ENCODE measurements around the gene HEBP1.

The HEBP1 gene, protein sequence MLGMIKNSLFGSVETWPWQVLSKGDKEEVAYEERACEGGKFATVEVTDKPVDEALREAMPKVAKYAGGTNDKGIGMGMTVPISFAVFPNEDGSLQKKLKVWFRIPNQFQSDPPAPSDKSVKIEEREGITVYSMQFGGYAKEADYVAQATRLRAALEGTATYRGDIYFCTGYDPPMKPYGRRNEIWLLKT

DNA sequence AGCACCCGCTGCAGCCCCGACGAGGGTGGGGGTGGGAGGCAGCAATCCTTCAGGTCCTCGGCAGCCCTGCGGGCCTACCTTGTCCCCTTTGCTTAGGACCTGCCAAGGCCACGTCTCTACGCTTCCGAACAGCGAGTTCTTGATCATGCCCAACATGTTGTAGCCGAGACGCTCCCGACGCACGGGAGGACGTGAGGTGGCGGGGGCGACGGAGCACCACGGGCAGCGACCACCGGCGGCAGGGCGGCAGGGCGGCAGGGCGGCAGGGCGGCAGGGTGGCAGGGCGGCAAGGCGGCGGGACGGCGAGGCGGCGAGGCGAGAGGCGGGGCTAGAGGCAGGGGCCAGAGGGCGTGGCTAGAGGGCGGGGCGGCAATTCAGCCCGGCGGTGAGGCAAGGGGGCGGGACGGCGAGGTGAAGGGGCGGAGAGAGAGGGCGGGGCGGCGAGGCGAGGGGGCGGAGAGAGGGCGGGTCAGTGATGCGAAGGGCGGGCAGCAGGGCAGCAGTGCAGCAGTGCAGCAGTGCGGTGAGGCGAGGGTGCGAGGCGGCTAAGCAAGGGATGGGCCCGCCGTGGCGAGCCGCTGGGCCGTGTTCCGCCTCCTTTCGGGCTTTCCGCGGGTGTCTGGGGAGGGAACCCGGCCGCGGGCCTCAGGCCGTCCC, at the start of gene HEBP1:
Gene HEBP1 (minus strand): TSS at position 307 of the 657 bp plus-strand sequence. CDS start 151 bp downstream, at position 156.
- no peak for TF ChIP-seq CTCF (conservative IDR thresholded peaks at IDR 0.05; ENCODE audit: low read depth, low read length)
- H3K4me3 ChIP-seq (ENCODE audit: low read length) = peak within 1 kb of the TSS; percentile 87
- peak; percentile 51 for DNase-seq (ENCODE audit: low read depth)

DNA sequence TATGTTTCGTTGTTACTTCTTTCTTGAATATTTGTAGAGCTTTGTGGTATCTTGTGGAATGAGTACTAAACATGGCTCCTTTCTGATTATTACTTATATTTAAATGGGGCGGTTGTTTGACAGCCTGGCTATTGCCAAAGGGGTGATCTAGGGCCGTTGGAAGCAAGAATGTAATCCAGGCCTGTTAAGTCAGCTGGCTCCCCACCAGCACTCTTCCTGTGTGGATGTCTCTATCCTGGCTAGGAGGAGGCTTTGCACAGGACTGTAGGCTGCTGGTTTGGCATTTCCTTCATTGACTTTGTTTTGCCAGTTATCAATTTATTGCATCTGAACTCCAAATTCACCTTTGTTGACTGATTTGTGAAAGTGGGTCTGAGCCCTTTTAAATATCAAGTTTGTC, 49.8 kb upstream of the HEBP1 start:
- H3K4me3 ChIP-seq (ENCODE audit: low read length) = no peak overlapping the region
- no peak for DNase-seq (ENCODE audit: low read depth)
- no peak for TF ChIP-seq CTCF (conservative IDR thresholded peaks at IDR 0.05; ENCODE audit: low read depth, low read length)

DNA sequence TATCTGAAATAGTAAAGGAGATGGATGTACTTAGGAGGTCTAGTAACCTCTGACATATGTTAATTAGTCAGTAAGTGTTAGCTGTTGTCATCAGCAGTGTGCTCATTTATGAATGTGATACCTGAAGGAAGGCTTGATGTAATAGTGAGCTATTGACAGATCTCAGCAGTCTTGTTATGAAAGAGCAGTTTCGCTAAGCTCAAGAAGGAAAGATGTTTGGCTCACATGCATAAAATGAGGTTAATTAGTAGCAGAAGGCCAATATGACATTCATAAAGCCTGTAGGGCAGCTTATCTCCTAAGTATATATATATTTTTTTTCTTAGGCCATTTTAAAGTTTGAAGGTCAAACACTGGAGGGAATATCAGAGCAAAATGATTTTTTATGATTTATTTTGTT, 46.9 kb upstream of the HEBP1 start:
- no peak overlapping the region for H3K4me3 ChIP-seq (ENCODE audit: low read length)
- no peak for DNase-seq (ENCODE audit: low read depth)
- no peak for TF ChIP-seq CTCF (conservative IDR thresholded peaks at IDR 0.05; ENCODE audit: low read depth, low read length)

DNA sequence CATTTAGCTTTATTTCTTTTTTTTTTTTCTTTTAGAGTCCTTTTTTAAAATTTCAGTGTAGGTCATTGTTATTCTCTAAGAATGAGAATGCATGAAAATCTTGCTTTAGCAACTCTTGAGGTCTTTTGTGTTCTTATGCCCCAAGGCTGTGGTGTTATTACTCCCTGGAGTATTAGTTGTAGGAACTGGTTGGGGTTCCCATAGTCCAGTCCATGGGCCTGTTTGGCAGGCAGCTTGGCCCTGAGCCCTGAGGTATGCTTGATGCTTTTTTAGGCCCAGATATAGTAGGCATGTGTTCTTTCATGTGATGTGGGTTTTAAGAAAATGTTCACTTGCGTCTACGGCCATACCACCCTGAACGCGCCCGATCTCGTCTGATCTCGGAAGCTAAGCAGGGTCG, 45.8 kb upstream of the HEBP1 start:
- no peak overlapping the region for H3K4me3 ChIP-seq (ENCODE audit: low read length)
- no peak for TF ChIP-seq CTCF (conservative IDR thresholded peaks at IDR 0.05; ENCODE audit: low read depth, low read length)
- no peak for DNase-seq (ENCODE audit: low read depth)

DNA sequence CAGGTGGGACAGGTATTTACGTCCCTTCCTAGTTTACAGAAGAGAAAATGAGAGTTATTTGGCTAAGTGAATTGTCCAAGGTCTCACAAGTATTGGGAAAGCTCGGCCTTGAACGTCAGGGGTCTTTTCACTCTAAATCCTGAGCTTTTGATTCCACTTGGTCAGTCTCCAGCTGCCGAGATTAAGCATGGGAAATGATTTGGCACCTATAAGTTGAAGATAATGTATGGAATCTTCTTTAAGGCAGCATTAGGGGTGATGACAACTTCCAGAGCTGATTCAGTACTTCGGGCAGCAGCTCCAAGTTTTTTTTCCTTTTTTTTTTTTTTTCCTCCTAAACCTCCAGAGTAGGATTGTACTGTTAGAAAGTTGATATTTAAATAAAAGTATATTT, 44.8 kb upstream of the HEBP1 start:
- H3K4me3 ChIP-seq (ENCODE audit: low read length) = peak overlapping the region; percentile 88
- TF ChIP-seq CTCF (conservative IDR thresholded peaks at IDR 0.05; ENCODE audit: low read depth, low read length) = no peak
- no peak for DNase-seq (ENCODE audit: low read depth)

GRCh38 chr12:13044002-13044905, 44.2 kb upstream of the HEBP1 start, which contains the start of gene FAM234B:
TSS of gene FAM234B (plus strand) at chr12:13044381. CDS start at chr12:13044404, 23 bp downstream.
- DNase-seq (ENCODE audit: low read depth) = no peak
- peak within 1 kb of the TSS; percentile 88 for H3K4me3 ChIP-seq (ENCODE audit: low read length)
- TF ChIP-seq CTCF (conservative IDR thresholded peaks at IDR 0.05; ENCODE audit: low read depth, low read length) = no peak

Data from retinal pigment epithelial cell (primary cell).